Measurements from ENCODE around the gene DNAJC11.

DNA sequence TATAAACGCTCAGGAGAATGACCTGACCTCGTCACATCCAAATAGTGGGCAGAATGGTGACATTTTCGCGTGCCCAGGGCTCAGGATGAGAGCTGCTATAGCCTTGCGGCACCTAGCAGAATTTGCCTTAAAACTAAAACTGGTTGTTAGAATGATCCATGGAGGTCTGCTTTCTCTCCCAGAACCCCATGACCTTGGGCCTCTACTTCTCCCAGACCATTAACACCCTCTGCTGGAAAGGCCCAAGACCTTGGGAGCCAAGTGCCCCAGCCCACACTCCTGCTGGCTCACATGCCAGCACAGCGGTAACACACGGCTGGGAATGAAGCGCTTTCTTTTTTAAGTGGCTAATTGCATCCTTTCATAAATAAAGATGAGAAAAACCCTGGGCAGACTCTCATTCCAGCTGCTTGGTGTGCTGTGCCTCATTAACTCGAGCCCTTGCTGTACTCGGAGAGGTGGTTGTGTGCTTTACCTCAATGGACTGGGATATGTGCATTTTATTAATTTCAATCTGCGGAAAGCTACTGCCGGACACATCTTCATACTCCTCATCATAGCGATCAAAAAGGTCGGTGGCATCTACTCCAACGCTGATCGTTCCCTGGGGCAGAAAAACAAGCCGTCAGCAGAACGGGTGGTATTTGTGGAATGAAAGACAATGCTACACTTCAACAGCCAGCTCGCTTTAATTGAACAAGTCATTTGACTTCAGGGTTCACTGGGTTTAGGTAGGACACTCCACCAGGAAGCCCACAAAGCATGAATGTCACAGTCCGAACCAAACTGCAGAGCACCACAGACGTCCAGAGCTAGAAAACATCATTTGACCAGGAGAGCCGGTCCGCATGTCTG lies 48.0 kb downstream of the DNAJC11 start:
- no peak for TF ChIP-seq POLR2AphosphoS5 (IDR thresholded peaks at IDR 0.05)
- no peak for TF ChIP-seq CTCF (IDR thresholded peaks at IDR 0.05)
- no peak for TF ChIP-seq POLR2A (IDR thresholded peaks at IDR 0.05)
- no peak for TF ChIP-seq EP300 (IDR thresholded peaks at IDR 0.05)
